Fibroblast of skin of scalp (primary cell): Measurements from ENCODE around the gene PLPPR1.
"Not testable (repeated sequence)": the region's sequence is repeated elsewhere in the genome, so short reads cannot be mapped to it uniquely, and the experiment has no call there.

ENCODE experiments used
- DNase-seq: peaks from one replicate; pipeline ENCODE4 v3.0.0-alpha.2; 2013

PLPPR1 gene

DNA sequence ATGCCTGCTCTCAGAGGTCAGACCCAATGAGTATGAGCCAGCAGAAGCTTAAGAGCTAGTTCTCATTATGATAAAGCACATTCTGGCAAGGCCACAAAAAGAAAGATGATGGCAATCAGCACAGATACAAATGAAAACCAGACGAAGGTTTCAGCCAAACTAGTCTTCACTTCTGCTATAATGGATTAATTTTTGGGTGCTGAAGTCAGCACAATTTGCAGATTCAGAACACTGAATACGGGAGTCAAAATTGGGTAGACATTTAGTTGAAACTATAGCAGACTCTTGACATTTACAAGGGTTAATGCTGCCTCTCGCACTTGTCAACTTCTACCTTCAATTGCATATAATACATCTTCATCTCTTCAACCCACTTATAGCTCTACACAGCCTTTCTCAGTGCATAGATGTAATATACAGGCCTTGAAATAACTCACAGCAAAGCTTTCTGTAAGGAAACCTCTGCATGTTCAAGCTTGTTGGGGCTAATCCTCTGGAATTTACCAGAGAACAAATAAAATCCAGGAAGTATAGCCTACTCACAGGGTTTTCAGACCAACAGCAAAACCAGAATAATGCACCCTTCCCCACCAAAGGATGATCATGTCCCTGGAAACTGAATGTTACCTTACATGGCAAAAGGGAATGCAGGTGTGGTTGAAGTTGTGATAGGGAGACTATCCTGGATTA, 279.1 kb downstream of the PLPPR1 start:
- no peak for DNase-seq

DNA sequence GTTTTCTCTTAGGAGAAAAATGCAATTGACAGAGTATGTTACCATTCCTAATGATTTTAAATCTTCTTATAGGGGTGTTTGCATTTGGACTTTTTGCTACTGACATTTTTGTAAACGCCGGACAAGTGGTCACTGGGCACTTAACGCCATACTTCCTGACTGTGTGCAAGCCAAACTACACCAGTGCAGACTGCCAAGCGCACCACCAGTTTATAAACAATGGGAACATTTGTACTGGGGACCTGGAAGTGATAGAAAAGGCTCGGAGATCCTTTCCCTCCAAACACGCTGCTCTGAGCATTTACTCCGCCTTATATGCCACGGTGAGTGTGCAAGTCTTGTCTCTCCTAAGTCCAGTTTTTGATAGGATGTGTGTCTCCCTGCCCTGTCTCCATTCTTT, 280.6 kb downstream of the PLPPR1 start:
- DNase-seq, result no peak

DNA sequence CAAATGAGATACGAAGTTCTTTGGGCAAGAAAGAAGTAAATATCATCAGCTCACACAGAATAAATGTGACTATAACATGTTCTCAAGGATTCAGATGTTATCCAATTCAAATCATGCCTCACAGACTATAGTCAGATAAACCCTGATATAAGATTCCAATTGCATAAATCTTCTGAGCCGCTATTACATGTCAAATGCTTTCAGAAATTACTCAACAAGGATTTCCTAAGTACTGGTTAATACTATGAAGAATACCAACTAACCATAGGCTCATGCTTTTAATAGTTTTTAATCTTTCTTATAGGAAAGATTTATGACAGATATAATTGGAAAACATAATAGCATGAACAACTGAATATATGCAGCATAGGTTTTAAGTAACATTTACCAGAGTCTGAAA, 282.7 kb downstream of the PLPPR1 start:
- DNase-seq, result no peak

DNA sequence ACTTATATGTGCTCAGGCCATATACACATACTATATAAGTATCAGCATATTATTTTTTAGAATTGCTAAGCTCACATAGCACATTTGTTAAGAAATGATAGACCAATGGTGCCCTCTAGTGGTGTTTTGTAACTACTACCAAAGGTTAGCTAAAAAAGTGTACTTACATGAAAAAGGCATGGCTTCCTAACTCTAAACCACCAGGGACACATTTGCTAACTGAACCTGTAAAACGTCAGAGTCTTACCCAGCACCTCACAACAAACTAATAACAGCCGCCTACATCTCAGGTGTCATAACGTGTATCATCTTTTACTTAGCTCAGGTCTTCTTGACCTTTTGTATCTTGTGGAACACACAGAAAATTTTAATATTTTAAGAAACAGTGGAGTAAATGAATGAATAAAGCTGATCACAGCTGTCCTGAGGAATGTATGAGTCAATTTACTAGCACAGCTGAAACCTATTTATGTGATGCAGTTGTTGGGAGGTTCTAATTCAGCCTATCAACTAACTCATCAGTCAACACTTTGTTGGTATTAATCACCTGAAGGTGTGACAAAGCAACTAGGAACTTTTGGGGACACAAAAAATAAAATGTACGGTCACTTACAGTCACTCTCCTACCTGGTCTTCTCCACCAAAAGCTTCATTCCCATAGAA, 283.4 kb downstream of the PLPPR1 start:
- DNase-seq, result peak; percentile 78

DNA sequence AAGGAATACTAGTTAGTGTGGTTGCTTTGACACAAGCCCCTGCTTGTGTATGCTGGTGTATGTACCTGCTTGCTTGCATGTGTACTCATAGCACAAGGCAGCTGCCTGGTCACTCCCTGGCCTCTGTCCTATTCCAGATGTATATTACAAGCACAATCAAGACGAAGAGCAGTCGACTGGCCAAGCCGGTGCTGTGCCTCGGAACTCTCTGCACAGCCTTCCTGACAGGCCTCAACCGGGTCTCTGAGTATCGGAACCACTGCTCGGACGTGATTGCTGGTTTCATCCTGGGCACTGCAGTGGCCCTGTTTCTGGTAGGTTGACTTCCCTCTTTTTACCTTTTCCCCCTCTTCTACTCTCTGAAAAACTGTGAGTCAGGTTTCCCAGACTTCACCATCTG, 284.1 kb downstream of the PLPPR1 start:
- no peak for DNase-seq

DNA sequence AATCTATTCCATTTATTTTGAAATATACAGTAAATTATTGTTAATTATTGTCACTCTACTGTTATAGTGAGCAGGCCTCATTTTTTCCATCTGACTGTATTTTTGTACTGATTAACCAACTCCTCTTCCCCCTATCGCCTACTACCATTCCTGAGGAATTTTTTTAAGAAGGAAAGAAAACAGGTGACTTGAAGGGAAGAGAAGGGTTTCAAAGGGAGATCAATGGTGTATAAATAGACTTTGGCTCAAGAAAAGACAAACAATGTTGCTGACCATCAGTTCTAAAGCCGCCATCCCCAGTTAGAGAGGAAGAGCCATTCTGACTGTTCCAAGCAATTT, 286.6 kb downstream of the PLPPR1 start:
- DNase-seq, result no peak

DNA sequence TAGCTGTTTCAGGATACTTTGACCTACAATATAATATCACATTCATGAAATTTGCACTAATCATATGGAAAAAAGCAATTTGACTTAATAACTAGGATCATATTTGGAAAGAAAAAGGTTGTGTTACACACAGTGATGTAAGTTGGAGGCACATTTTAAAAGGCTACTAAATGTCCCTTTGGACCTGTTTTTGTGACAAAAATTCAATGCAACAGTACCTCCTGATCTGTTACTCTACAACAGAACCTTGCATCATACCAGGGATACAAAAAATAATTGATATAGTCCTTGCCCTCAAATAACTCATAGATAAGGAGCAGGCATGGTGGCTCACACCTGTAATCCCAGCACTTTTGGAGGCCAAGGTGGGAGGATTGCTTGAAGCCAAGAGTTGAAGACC, 289.2 kb downstream of the PLPPR1 start:
- DNase-seq, result no peak

DNA sequence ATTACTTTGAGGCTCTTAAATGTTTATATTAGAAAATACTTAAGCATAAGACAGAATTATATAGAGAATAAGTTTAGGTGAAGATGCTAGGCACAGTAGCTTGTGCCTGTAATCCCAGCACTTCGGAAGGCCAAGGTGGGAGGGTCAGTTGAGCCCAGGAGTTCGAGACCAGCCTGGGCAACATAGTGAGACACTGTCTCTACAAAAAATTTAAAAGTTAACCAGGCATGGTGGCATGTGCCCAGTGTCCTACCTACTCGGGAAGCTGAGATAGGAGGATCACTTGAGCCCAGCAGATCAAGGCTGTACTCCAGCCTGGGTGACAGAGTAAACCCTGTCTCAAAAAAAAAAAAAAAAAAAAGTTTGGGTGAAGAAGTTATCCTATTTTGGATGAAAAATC, 294.6 kb downstream of the PLPPR1 start:
- DNase-seq, result no peak

DNA sequence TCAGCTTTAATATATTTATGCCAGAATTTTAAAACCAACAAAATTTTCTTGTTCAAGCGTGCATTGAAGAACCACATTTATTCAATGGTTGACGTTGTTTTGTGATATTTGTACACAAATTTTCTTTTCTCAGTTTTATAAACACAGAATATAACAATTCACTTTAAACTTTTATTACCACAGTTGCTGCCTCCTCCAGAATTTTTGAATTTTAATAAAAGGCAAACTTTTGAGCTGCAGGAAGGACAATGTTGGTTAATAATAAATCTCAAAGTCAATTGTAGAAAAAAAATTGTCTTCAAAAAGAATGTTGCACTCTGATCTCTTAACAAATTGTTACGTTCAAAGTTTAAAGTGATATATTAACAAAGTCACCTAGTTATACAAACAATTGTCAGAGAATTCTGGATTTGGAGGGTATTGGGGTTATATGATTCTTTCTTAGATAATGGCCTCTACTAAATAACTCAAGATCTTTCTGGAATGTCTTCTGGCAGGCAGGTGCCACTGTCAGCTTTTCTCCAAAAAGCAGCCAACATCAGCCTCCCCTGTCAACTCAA, 295.8 kb downstream of the PLPPR1 start:
- DNase-seq, result no peak

DNA sequence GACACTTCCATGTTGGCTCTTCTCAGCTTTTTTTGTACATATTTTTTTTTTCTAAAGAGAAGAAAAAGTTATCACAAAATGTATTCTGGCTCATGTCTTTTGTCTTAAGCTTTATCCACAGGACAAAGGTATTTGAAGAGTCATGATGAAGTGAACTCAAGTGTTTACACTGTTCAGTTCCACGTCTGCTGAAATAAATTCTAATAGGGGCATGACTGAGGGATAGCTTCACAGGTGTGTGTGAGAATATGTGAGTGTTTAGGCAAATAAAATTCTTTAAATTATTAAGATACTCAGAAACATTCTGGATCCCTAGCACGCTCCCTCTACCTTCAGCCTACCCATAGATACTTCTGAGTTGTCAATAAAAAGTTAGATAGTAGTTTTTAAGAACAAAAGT, 296.5 kb downstream of the PLPPR1 start:
- DNase-seq, result no peak

DNA sequence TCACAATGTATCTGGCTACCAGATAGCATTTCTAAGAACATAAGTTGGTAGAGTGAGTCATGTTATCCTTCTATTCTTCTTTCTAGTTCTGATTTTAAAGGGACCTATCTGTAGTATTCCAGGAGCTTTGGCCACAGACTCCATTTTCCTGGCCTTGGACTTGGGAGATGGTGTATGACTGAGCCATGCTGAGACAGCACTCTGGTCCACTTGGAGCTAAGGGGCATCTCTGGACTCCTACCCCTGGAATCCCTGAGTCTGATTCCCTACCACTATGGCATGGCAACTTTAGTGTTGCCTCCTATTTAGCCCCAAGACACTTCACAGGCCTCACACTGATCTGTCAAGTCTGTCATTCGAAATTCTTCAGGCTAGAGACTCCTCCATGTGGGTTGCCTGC, 297.5 kb downstream of the PLPPR1 start:
- no peak for DNase-seq

DNA sequence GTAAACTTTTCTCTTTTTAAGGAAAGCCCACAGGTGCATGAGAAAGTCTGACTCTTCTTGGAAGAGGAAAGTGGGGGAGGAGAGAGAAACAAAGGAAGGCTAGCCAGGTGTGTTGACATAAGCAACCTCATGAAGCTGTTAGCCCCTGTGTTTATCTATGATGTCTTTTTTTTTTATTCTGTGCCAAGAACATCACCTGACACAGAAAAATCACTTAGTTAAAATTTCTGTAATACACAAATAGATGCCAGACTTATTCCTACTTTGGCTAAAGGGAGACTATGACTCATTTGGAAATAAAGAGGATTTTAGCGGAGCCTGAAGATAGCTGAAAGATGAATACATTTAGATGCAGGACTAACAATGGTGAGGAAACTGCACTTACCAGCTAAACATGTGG, 298.0 kb downstream of the PLPPR1 start:
- no peak for DNase-seq

DNA sequence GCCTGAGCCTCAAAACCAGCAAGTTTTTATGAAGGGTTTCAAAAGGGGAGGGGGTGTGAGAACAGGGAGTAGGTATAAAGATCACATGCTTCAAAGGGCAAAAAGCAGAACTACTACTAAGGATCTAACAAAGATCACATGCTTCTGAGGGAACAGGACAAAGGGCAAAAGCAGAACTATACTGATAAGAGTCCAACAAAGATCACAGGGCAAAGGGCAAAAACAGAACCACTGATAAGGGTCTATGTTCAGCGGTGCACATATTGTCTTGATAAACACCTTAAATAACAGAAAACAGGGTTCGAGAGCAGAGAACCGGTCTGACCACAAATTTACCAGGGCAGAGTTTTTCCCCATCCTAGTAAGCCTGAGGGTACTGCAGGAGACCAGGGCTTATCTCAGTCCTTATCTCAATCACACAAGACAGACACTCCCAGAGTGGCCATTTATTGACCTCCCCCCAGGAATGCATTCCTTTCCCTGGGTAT, 298.9 kb downstream of the PLPPR1 start:
- DNase-seq, result not testable (repeated sequence)

DNA sequence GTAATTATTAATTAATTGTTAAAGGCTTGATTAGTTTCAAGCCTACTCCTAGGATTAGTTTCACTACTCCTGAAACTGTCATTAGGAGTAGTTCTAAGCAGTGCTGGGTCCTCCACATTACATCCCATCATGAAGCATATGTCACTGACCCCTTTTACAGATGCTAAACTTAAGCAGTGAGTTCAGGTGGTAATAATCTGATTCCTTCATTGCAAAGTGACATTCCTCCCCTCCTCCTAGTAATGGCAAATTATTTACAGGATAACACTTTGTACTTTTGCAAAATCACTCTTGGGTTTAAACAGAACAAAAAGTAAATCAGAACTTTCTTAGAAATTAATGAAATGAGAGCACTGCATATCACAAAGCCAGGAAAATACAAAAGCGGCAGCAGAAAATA, 303.8 kb downstream of the PLPPR1 start:
- no peak for DNase-seq

DNA sequence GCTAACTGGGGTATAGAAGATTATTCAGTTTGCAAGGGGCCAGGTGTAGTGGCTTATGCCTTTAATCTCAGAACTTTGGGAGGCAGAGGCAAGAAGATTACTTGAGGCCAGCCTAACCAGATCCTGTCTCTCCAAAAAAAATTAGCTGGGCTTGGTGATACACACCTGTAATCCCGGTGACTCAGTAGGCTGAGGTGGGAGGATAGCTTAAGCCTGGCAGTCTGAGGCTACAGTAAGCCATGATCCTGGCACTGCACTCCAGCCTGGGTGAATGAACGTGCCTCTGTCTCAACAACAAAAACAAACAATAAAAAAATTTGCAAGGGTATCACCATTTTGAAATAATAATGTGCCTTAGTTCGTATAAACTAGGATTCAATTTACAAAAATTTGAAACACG, 305.0 kb downstream of the PLPPR1 start:
- DNase-seq, result no peak

DNA sequence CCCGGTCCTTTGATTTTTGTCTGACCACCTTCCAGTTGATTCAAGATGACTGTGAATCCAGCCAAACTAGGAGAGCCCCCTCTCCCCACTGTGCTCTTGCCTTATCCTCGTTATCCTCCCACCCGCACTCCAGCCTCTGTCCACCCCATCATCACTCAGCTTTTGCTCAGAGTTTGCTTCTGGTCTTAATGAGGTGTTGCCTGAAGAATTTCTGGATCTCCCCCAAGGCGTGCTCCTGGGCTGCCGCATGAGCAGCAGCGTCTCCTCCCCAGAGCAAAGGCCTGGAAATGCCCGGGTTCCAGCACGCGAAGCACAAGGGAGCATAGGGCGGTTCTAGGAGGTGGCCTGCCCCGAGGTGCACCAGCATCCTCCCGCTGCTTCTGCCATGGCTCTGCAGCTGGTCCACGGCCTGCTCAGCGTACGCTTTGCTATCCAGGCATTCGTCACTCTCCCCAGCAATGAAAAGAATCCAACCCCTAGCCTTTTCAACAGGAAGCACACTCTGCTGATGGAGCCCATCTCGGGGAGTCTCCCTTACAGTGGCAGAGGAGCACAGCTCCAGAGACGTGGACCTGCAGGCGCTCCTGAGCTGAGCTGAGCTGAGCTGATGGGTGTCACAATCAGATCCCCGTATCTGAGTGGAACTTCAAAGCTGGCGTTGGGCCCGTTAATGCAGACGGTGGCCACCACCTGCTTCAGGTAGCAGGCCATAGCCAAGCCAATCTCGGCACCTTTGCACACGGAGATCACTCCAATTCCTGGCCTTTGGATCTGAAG, 305.6 kb downstream of the PLPPR1 start:
- no peak for DNase-seq

DNA sequence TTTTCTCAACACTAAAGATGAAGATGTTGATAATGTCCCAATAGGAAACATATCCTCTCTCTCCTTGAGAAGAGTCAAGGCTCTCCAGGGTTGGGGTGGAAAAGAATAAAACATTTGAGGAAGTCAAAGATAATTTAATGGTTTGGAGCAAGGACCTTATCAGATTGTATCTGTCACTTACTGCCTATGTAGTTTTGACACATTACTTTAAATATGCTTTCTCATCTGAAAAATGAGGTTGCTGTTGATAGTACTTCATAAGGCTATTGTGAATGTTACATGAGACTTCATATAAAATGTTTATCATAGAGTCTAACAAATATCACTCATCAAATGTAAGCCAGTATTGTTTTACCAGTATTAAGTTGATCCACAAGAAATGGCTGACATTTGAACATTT, 307.6 kb downstream of the PLPPR1 start:
- no peak for DNase-seq

DNA sequence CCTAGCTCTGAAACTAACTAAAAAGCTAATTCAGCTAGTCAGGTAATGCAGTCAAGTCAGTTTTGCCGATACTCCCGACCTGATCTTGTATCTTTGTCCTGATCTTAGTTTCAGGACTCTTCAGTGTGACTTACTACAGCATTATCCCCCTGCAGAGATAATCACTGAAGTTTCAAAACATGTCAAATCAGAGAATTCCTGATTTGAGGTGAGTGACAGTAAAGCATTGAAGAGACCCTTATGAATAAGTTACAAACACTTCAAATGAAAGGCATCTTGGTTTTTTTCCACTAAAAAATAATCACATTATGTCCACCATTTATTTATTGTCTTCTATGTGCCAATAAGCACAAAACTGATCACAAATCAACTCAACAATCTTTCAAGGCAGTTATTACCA, 308.7 kb downstream of the PLPPR1 start:
- no peak for DNase-seq

DNA sequence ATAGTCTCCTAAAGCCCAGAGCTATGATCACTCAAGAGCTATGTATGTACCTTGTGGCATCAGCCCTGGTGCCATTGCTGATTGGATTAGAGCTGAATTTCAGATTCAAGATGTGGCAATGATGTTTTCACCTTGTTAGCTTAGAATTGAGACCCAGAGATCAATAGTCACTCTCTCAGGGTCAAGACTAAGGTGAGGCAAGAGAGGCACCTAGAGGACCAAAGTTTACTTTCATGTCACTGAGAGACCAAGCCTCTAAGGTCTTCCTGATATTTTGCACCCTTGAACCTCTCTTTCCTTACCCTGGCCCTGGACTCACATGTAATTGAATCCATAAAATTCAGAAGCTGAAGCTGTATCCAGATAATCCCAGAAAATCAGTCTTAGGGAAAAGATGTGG, 313.4 kb downstream of the PLPPR1 start:
- DNase-seq, result no peak

DNA sequence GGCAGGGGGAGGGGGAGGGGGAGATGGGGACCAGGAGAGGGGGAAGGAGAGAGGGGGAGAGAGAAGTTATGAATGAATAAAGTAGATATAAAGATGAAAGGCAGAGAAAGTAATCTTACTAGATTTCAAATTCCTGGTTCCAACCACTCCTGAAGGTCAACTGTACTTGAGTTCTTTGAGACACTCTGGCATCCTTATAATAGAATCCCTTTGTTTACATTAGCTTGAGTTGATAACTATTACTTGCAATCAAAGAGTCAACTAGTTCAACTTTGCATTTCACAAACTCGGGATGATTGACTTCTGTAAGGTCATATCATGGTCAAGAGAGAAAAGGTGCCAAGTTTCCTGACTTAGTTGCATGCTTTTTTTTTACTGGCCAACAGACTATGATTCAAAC, 314.1 kb downstream of the PLPPR1 start:
- DNase-seq, result no peak

DNA sequence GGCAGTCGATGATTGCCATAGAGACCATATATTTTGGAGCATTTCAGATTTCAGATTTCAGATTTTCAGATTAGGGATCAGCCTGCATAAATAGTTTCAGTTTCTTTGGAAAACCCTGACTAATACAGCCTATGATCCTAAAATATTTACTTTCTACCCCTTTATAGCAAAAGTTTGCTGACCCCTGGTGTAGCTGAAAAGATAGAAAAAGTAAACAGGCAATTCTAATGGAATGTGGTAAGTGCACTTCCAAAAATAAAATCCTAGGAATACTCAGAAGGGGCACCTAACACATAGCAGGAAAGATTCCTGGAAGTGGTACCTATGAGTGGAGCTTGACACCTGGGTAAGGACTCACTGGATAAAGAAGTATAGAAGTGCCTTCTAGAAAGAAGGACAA, 321.8 kb downstream of the PLPPR1 start:
- no peak for DNase-seq

DNA sequence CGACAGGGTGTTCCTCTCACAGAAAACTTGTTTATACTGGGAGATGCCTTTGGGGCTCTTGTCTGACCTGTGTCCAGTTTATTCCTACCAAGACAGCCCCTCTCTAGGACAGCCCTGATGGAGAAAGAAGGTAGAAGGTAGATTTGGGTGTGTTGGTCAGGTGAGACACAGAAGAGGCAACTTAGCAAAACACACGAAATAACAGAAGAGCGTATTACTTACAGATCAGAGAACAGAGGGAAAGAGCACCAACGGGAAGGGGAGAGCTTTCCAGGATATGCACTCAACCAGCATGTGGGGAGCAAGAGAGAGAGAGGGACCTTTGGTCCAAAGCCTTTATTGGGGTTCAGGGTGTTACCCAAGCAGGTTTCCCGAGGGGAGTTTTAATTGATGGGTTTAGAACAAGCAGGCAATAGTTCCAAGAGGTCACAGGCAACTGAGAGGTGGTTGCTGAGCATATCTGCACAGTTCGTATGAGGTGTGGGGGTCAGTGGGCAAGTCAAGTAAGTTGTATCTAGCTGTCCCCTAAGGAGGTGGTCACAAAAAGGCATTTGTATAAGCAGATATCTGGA, 324.5 kb downstream of the PLPPR1 start:
- DNase-seq, result no peak

DNA sequence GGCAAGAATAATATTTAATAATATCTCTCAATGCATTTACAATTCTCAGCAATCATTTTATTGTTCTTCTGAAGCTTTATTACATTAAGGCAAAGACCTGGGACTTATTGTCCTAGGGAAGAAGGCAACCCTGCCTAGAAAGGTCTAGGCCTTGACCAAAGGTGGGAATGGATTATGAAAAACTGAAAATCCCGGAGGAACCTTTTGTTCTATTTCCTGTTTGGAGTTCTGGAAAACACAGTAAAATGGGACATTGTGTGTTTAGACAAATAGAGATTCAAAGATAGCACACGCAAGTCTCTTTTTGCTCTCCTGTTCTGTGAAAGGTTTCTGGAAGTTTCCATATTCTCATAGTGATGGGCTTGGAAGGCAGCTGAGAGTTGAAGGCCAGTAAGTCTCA, 325.2 kb downstream of the PLPPR1 start:
- no peak for DNase-seq
